ENCODE measurements around the gene ABHD17A.
"Not testable (repeated sequence)": the region's sequence is repeated elsewhere in the genome, so short reads cannot be mapped to it uniquely, and the experiment has no call there.

ABHD17A gene

GRCh38 chr19:1885398-1886119 is at the start of gene ABHD17A:
ABHD17A (minus strand) TSS chr19:1885496; CDS start chr19:1881566, 3,930 bp downstream.
- H3F3A ChIP-seq (ENCODE audit: insufficient read depth, low read length); H4K20me1 ChIP-seq (ENCODE audit: insufficient read depth, low read length); H3K9me2 ChIP-seq (replicated peaks; ENCODE audit: insufficient read depth, low read length); H3K27me3 ChIP-seq (replicated peaks; ENCODE audit: insufficient read depth, low read length); H3K27ac ChIP-seq (ENCODE audit: low read length); H3K36me3 ChIP-seq (replicated peaks; ENCODE audit: insufficient read depth, low read length); H3K9me3 ChIP-seq (replicated peaks; ENCODE audit: insufficient read depth, low read length): not testable (repeated sequence)
- Histone ChIP-seq H2AFZ (ENCODE audit: low read length) (peak within 1 kb of the TSS; percentile 25; the same call in 1 of the 2 replicates), H3K9ac (ENCODE audit: low read length) (peak within 1 kb of the TSS; percentile 89), H3K4me2 (ENCODE audit: low read depth, low read length) (peak within 1 kb of the TSS; percentile 93), H3K4me3 (ENCODE audit: low read length) (peak within 1 kb of the TSS; percentile 97), H3K79me2 (ENCODE audit: low read length) (peaks cover 41% of the 10 kb centered on the region), H3K4me1 (ENCODE audit: low read length) (peaks cover 10% of the 10 kb centered on the region)
- DNase-seq: peak; percentile 98

- H3K9ac ChIP-seq (ENCODE audit: low read length): no peak overlapping the region
- DNase-seq: no peak
- H3K36me3 ChIP-seq (replicated peaks; ENCODE audit: insufficient read depth, low read length): no peaks in the 10 kb centered on the region
- H3K4me2 ChIP-seq (ENCODE audit: low read depth, low read length): no peak overlapping the region
- 0 out of 2 replicates have a peak, but pooled peaks cover 2% of the 10 kb centered on the region for H3F3A ChIP-seq (ENCODE audit: insufficient read depth, low read length)
- H3K4me3 ChIP-seq (ENCODE audit: low read length): no peak overlapping the region
- H3K27ac ChIP-seq (ENCODE audit: low read length): no peak overlapping the region
- no peaks in the 10 kb centered on the region for H4K20me1 ChIP-seq (ENCODE audit: insufficient read depth, low read length)
- no peaks in the 10 kb centered on the region for H3K79me2 ChIP-seq (ENCODE audit: low read length)
- no peaks in the 10 kb centered on the region for H3K9me2 ChIP-seq (replicated peaks; ENCODE audit: insufficient read depth, low read length)
- H3K27me3 ChIP-seq (replicated peaks; ENCODE audit: insufficient read depth, low read length): no peaks in the 10 kb centered on the region; the same call in 1 of the 2 replicates
- no peak overlapping the region for H2AFZ ChIP-seq (ENCODE audit: low read length)
- peaks cover 5% of the 10 kb centered on the region; the same call in 1 of the 2 replicates for H3K4me1 ChIP-seq (ENCODE audit: low read length)
- no peak for TF ChIP-seq CTCF (IDR thresholded peaks at IDR 0.05; ENCODE audit: low read length)
- TF ChIP-seq EZH2 (optimal IDR thresholded peaks at IDR 0.05; ENCODE audit: low read depth, low read length): no peak
- TF ChIP-seq EZH2phosphoT487 (IDR thresholded peaks at IDR 0.05; ENCODE audit: low read length): no peak
- H3K9me3 ChIP-seq (replicated peaks; ENCODE audit: insufficient read depth, low read length): no peaks in the 10 kb centered on the region
Measured at GRCh38 chr19:1933942-1934341, 48.6 kb upstream of the ABHD17A start.

GRCh38 chr19:1933244-1933643 is 47.9 kb upstream of the ABHD17A start:
- Histone ChIP-seq H3K9me2 (replicated peaks; ENCODE audit: insufficient read depth, low read length) (no peaks in the 10 kb centered on the region), H3K4me3 (ENCODE audit: low read length) (no peak overlapping the region), H3K36me3 (replicated peaks; ENCODE audit: insufficient read depth, low read length) (no peaks in the 10 kb centered on the region), H3K4me2 (ENCODE audit: low read depth, low read length) (no peak overlapping the region), H3F3A (ENCODE audit: insufficient read depth, low read length) (0 out of 2 replicates have a peak, but pooled peaks cover 3% of the 10 kb centered on the region), H2AFZ (ENCODE audit: low read length) (no peak overlapping the region), H3K79me2 (ENCODE audit: low read length) (no peaks in the 10 kb centered on the region), H3K9me3 (replicated peaks; ENCODE audit: insufficient read depth, low read length) (no peaks in the 10 kb centered on the region), H4K20me1 (ENCODE audit: insufficient read depth, low read length) (no peaks in the 10 kb centered on the region), H3K27me3 (replicated peaks; ENCODE audit: insufficient read depth, low read length) (no peaks in the 10 kb centered on the region; the same call in 1 of the 2 replicates), H3K9ac (ENCODE audit: low read length) (no peak overlapping the region), H3K27ac (ENCODE audit: low read length) (no peak overlapping the region), H3K4me1 (ENCODE audit: low read length) (peaks cover 5% of the 10 kb centered on the region; the same call in 1 of the 2 replicates)
- DNase-seq: no peak
- no peak for TF ChIP-seq CTCF (IDR thresholded peaks at IDR 0.05; ENCODE audit: low read length)
- no peak for TF ChIP-seq EZH2 (optimal IDR thresholded peaks at IDR 0.05; ENCODE audit: low read depth, low read length)
- no peak for TF ChIP-seq EZH2phosphoT487 (IDR thresholded peaks at IDR 0.05; ENCODE audit: low read length)

GRCh38 chr19:1932395-1932794 is 47.1 kb upstream of the ABHD17A start:
- TF ChIP-seq EZH2phosphoT487 (IDR thresholded peaks at IDR 0.05; ENCODE audit: low read length) (no peak), CTCF (IDR thresholded peaks at IDR 0.05; ENCODE audit: low read length) (no peak), EZH2 (optimal IDR thresholded peaks at IDR 0.05; ENCODE audit: low read depth, low read length) (no peak)
- Histone ChIP-seq H2AFZ (ENCODE audit: low read length) (no peak overlapping the region), H3F3A (ENCODE audit: insufficient read depth, low read length) (0 out of 2 replicates have a peak, but pooled peaks cover 3% of the 10 kb centered on the region), H3K4me1 (ENCODE audit: low read length) (peaks cover 5% of the 10 kb centered on the region; the same call in 1 of the 2 replicates), H3K79me2 (ENCODE audit: low read length) (no peaks in the 10 kb centered on the region), H3K4me2 (ENCODE audit: low read depth, low read length) (no peak overlapping the region), H3K27ac (ENCODE audit: low read length) (no peak overlapping the region), H3K9me2 (replicated peaks; ENCODE audit: insufficient read depth, low read length) (no peaks in the 10 kb centered on the region), H4K20me1 (ENCODE audit: insufficient read depth, low read length) (no peaks in the 10 kb centered on the region), H3K4me3 (ENCODE audit: low read length) (no peak overlapping the region), H3K9ac (ENCODE audit: low read length) (no peak overlapping the region), H3K9me3 (replicated peaks; ENCODE audit: insufficient read depth, low read length) (no peaks in the 10 kb centered on the region), H3K36me3 (replicated peaks; ENCODE audit: insufficient read depth, low read length) (no peaks in the 10 kb centered on the region), H3K27me3 (replicated peaks; ENCODE audit: insufficient read depth, low read length) (no peaks in the 10 kb centered on the region; the same call in 1 of the 2 replicates)
- no peak for DNase-seq
